ENCODE data around the gene PRRT1B. TPM values are rescaled to one million over a fixed set of nuclear protein-coding genes. Genes with fewer than 3 reads are reported as not detected.

Gene PRRT1B
- total RNA-seq, 1 experiment from 2014 or later, result not detected

- no peak for TF ChIP-seq CTCF (conservative IDR thresholded peaks at IDR 0.05; ENCODE audit: low read depth, low read length)
- no peak for TF ChIP-seq EZH2 (IDR thresholded peaks at IDR 0.05; ENCODE audit: borderline replicate concordance, low read depth, low read length, poor library complexity, severe bottlenecking)
- Histone ChIP-seq H3K9me3 (ENCODE audit: low read depth, low read length, poor library complexity, severe bottlenecking) (no peaks in the 10 kb centered on the region), H3K36me3 (ENCODE audit: insufficient read depth, low read length, poor library complexity, severe bottlenecking) (peaks cover 73% of the 10 kb centered on the region), H3K4me1 (ENCODE audit: insufficient read depth, low read length, poor library complexity, severe bottlenecking) (no peaks in the 10 kb centered on the region), H3K27me3 (replicated peaks; ENCODE audit: insufficient read depth, low read depth, low read length, poor library complexity) (no peaks in the 10 kb centered on the region), H3K27ac (ENCODE audit: low read depth, low read length, poor library complexity, severe bottlenecking) (no peak overlapping the region), H3K4me3 (ENCODE audit: low read depth, low read length, poor library complexity, severe bottlenecking) (no peak overlapping the region)
- no peak for DNase-seq (ENCODE audit: low spot score)
- POLR2A ChIA-PET (ENCODE audit: low non-redundant PET), result no interaction called here
- no TSS peak for BruUV-seq (replicated peaks)
- CTCF ChIA-PET, result no interaction called here
- intact Hi-C loops (cut with micrococcal nuclease; ENCODE audit: unreplicated experiment), result no loop called here
Observed at GRCh38 chr9:131518553-131518952, 26.8 kb upstream of the PRRT1B start.

GRCh38 chr9:131520503-131520902 is 24.8 kb upstream of the PRRT1B start:
- no TSS peak for BruUV-seq (replicated peaks)
- CTCF ChIA-PET, result no interaction called here
- H3K27me3 ChIP-seq (replicated peaks; ENCODE audit: insufficient read depth, low read depth, low read length, poor library complexity), result no peaks in the 10 kb centered on the region
- no peak overlapping the region for H3K4me3 ChIP-seq (ENCODE audit: low read depth, low read length, poor library complexity, severe bottlenecking)
- H3K9me3 ChIP-seq (ENCODE audit: low read depth, low read length, poor library complexity, severe bottlenecking), result no peaks in the 10 kb centered on the region
- no peak for TF ChIP-seq CTCF (conservative IDR thresholded peaks at IDR 0.05; ENCODE audit: low read depth, low read length)
- TF ChIP-seq EZH2 (IDR thresholded peaks at IDR 0.05; ENCODE audit: borderline replicate concordance, low read depth, low read length, poor library complexity, severe bottlenecking), result no peak
- H3K36me3 ChIP-seq (ENCODE audit: insufficient read depth, low read length, poor library complexity, severe bottlenecking), result peaks cover 80% of the 10 kb centered on the region
- DNase-seq (ENCODE audit: low spot score), result no peak
- intact Hi-C loops (cut with micrococcal nuclease; ENCODE audit: unreplicated experiment), result no loop called here
- H3K4me1 ChIP-seq (ENCODE audit: insufficient read depth, low read length, poor library complexity, severe bottlenecking), result no peaks in the 10 kb centered on the region
- POLR2A ChIA-PET (ENCODE audit: low non-redundant PET), result no interaction called here
- no peak overlapping the region for H3K27ac ChIP-seq (ENCODE audit: low read depth, low read length, poor library complexity, severe bottlenecking)

DNA sequence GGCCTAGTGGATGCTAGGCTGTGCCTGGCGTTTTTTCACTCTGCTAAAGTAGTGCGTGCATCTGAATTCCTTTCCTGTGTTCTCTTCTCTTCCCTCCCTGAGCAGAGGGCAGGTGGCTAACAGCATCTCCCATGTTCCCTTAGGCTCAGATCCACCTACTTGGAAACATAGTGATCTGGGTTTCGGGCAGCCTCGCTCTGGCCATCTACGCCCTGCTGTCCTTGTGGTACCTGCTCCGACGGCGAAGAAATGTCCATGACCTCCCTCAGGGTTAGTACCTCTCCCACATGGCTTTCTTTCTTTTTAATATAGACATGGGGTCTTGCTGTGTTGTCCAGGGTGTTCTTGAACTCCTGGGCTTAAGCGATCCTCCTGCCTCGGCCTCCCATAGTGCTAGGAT is 24.1 kb upstream of the PRRT1B start:
- no peak overlapping the region for H3K4me3 ChIP-seq (ENCODE audit: low read depth, low read length, poor library complexity, severe bottlenecking)
- H3K36me3 ChIP-seq (ENCODE audit: insufficient read depth, low read length, poor library complexity, severe bottlenecking), result peaks cover 79% of the 10 kb centered on the region
- intact Hi-C loops (cut with micrococcal nuclease; ENCODE audit: unreplicated experiment), result no loop called here
- H3K9me3 ChIP-seq (ENCODE audit: low read depth, low read length, poor library complexity, severe bottlenecking), result no peaks in the 10 kb centered on the region
- H3K4me1 ChIP-seq (ENCODE audit: insufficient read depth, low read length, poor library complexity, severe bottlenecking), result no peaks in the 10 kb centered on the region
- no peak overlapping the region for H3K27ac ChIP-seq (ENCODE audit: low read depth, low read length, poor library complexity, severe bottlenecking)
- ChIA-PET CTCF (no interaction called here), POLR2A (ENCODE audit: low non-redundant PET) (no interaction called here)
- no peak for DNase-seq (ENCODE audit: low spot score)
- TF ChIP-seq CTCF (conservative IDR thresholded peaks at IDR 0.05; ENCODE audit: low read depth, low read length), result no peak
- no peak for TF ChIP-seq EZH2 (IDR thresholded peaks at IDR 0.05; ENCODE audit: borderline replicate concordance, low read depth, low read length, poor library complexity, severe bottlenecking)
- no TSS peak for BruUV-seq (replicated peaks)
- H3K27me3 ChIP-seq (replicated peaks; ENCODE audit: insufficient read depth, low read depth, low read length, poor library complexity), result no peaks in the 10 kb centered on the region
